Activated naive CD4-positive, alpha-beta T cell treated with anti-CD3 and anti-CD28 coated beads, Interleukin-2, amount 50 U/mL, for 24 hours (primary cell): Measurements from ENCODE around the gene CELSR1.
A peak's percentile ranks its signal among the peaks of the same experiment; 100 is the strongest.

ENCODE experiments used
- H3K27ac Mint-ChIP-seq: one replicate; pipeline ENCODE4 v1.8.0; 2021; ENCODE audit warnings: mild to moderate bottlenecking, mixed read lengths
- H3K27me3 Mint-ChIP-seq: one replicate; pipeline ENCODE4 v1.8.0; 2021; ENCODE audit warnings: mixed read lengths
- H3K36me3 Mint-ChIP-seq: one replicate; pipeline ENCODE4 v1.8.0; 2021; ENCODE audit warnings: mixed read lengths
- H3K4me1 Mint-ChIP-seq: one replicate; pipeline ENCODE4 v1.8.0; 2021; ENCODE audit warnings: mixed read lengths
- H3K4me3 Mint-ChIP-seq: one replicate; pipeline ENCODE4 v1.8.0; 2021; ENCODE audit warnings: mild to moderate bottlenecking, mixed read lengths
- H3K9me3 Mint-ChIP-seq: one replicate; pipeline ENCODE4 v1.8.0; 2021; ENCODE audit warnings: mixed read lengths

CELSR1 gene

GRCh38 chr22:46578824-46579561, 41.6 kb upstream of the CELSR1 start:
- H3K27ac Mint-ChIP-seq = no peak overlapping the region

GRCh38 chr22:46578251-46578823, 40.9 kb upstream of the CELSR1 start:
- Mint-ChIP-seq H3K27ac (no peak overlapping the region), H3K27me3 (no peaks in the 10 kb centered on the region), H3K36me3 (no peaks in the 10 kb centered on the region), H3K9me3 (no peaks in the 10 kb centered on the region), H3K4me3 (peak overlapping the region; percentile 91), H3K4me1 (peaks cover 38% of the 10 kb centered on the region)

More at GRCh38 chr22:46578824-46579561, 41.6 kb upstream of the CELSR1 start:
- Mint-ChIP-seq H3K4me1 (peaks cover 38% of the 10 kb centered on the region), H3K27me3 (no peaks in the 10 kb centered on the region), H3K36me3 (no peaks in the 10 kb centered on the region), H3K9me3 (no peaks in the 10 kb centered on the region), H3K4me3 (peak overlapping the region; percentile 91)

- Mint-ChIP-seq H3K27ac (peak overlapping the region; percentile 96), H3K27me3 (no peaks in the 10 kb centered on the region), H3K36me3 (no peaks in the 10 kb centered on the region), H3K4me1 (peaks cover 38% of the 10 kb centered on the region), H3K9me3 (no peaks in the 10 kb centered on the region), H3K4me3 (peak overlapping the region; percentile 91)
Measured at GRCh38 chr22:46577368-46578249, 40.2 kb upstream of the CELSR1 start.

GRCh38 chr22:46576556-46577367, 39.3 kb upstream of the CELSR1 start:
- H3K36me3 Mint-ChIP-seq = no peaks in the 10 kb centered on the region
- H3K9me3 Mint-ChIP-seq = no peaks in the 10 kb centered on the region
- H3K27ac Mint-ChIP-seq = no peak overlapping the region
- peak overlapping the region; percentile 83 for H3K4me3 Mint-ChIP-seq
- H3K4me1 Mint-ChIP-seq = peaks cover 38% of the 10 kb centered on the region
- no peaks in the 10 kb centered on the region for H3K27me3 Mint-ChIP-seq

- Mint-ChIP-seq H3K4me1 (peaks cover 33% of the 10 kb centered on the region), H3K4me3 (peak overlapping the region; percentile 83), H3K9me3 (peaks cover 4% of the 10 kb centered on the region), H3K27ac (peak overlapping the region; percentile 88), H3K27me3 (no peaks in the 10 kb centered on the region), H3K36me3 (no peaks in the 10 kb centered on the region)
Measured at GRCh38 chr22:46575911-46576555, 38.6 kb upstream of the CELSR1 start.

GRCh38 chr22:46574993-46575910, 37.8 kb upstream of the CELSR1 start:
- Mint-ChIP-seq H3K27ac (peak overlapping the region; percentile 63), H3K36me3 (no peaks in the 10 kb centered on the region), H3K9me3 (peaks cover 4% of the 10 kb centered on the region), H3K4me3 (peak overlapping the region; percentile 83), H3K27me3 (no peaks in the 10 kb centered on the region), H3K4me1 (peaks cover 33% of the 10 kb centered on the region)

- H3K27ac Mint-ChIP-seq = no peak overlapping the region
- no peaks in the 10 kb centered on the region for H3K27me3 Mint-ChIP-seq
- no peak overlapping the region for H3K4me3 Mint-ChIP-seq
- H3K9me3 Mint-ChIP-seq = peaks cover 4% of the 10 kb centered on the region
- H3K36me3 Mint-ChIP-seq = no peaks in the 10 kb centered on the region
- peaks cover 28% of the 10 kb centered on the region for H3K4me1 Mint-ChIP-seq
Measured at GRCh38 chr22:46574438-46574992, 37.1 kb upstream of the CELSR1 start.

GRCh38 chr22:46573781-46574437, 36.5 kb upstream of the CELSR1 start:
- Mint-ChIP-seq H3K27ac (no peak overlapping the region), H3K4me1 (peaks cover 22% of the 10 kb centered on the region), H3K27me3 (no peaks in the 10 kb centered on the region), H3K9me3 (peaks cover 4% of the 10 kb centered on the region), H3K36me3 (no peaks in the 10 kb centered on the region), H3K4me3 (no peak overlapping the region)

GRCh38 chr22:46572911-46573780, 35.7 kb upstream of the CELSR1 start:
- no peaks in the 10 kb centered on the region for H3K36me3 Mint-ChIP-seq
- H3K4me1 Mint-ChIP-seq = peaks cover 17% of the 10 kb centered on the region
- peaks cover 4% of the 10 kb centered on the region for H3K9me3 Mint-ChIP-seq
- H3K4me3 Mint-ChIP-seq = no peak overlapping the region
- H3K27ac Mint-ChIP-seq = no peak overlapping the region
- H3K27me3 Mint-ChIP-seq = no peaks in the 10 kb centered on the region

GRCh38 chr22:46571642-46572250, 34.3 kb upstream of the CELSR1 start:
- Mint-ChIP-seq H3K27me3 (no peaks in the 10 kb centered on the region), H3K9me3 (peaks cover 4% of the 10 kb centered on the region), H3K4me1 (peaks cover 14% of the 10 kb centered on the region), H3K27ac (no peak overlapping the region), H3K36me3 (no peaks in the 10 kb centered on the region), H3K4me3 (no peak overlapping the region)

GRCh38 chr22:46569848-46570695, 32.7 kb upstream of the CELSR1 start:
- H3K4me3 Mint-ChIP-seq = no peak overlapping the region
- no peak overlapping the region for H3K27ac Mint-ChIP-seq
- no peaks in the 10 kb centered on the region for H3K36me3 Mint-ChIP-seq
- H3K9me3 Mint-ChIP-seq = peaks cover 4% of the 10 kb centered on the region
- peaks cover 2% of the 10 kb centered on the region for H3K4me1 Mint-ChIP-seq
- H3K27me3 Mint-ChIP-seq = no peaks in the 10 kb centered on the region
